Stimulated activated naive B cell treated with anti-CD40 and anti-IgM and Interleukin-4, amounts not matched to agents 10 μg/mL and 1 μg/mL and 100 μg/mL, for 72 hours (primary cell): ENCODE measurements around the gene CENPH.
"Not testable (repeated sequence)": the region's sequence is repeated elsewhere in the genome, so short reads cannot be mapped to it uniquely, and the experiment has no call there.

Source experiments
- ATAC-seq, 2 donors: fragments of 150-1000 bp; cut with Tn5 transposase; replicated peaks; 2 replicates each; pipeline ENCODE4 v1.10.0; 2021; ENCODE audit warnings: moderate library complexity in 1 of 2
- DNase-seq: peaks from one replicate; pipeline ENCODE4 v3.0.0; 2021
- H3K27ac Mint-ChIP-seq: one replicate; pipeline ENCODE4 v1.8.0; 2022; ENCODE audit warnings: mild to moderate bottlenecking, mixed read lengths
- H3K27me3 Mint-ChIP-seq, 2 donors: one replicate each; pipeline ENCODE4 v1.8.0; 2022; ENCODE audit warnings: mixed read lengths in 2 of 2
- H3K36me3 Mint-ChIP-seq, 2 donors: one replicate each; pipeline ENCODE4 v1.8.0; 2022; ENCODE audit warnings: mixed read lengths in 2 of 2, mild to moderate bottlenecking in 1 of 2
- H3K4me1 Mint-ChIP-seq, 2 donors: one replicate each; pipeline ENCODE4 v1.8.0; 2022; ENCODE audit warnings: mixed read lengths in 2 of 2, mild to moderate bottlenecking in 1 of 2
- H3K4me3 Mint-ChIP-seq, 2 donors: one replicate each; pipeline ENCODE4 v1.8.0; 2022; ENCODE audit warnings: mild to moderate bottlenecking in 2 of 2, mixed read lengths in 2 of 2, moderate library complexity in 1 of 2
- H3K9me3 Mint-ChIP-seq, 2 donors: one replicate each; pipeline ENCODE4 v1.8.0; 2022; ENCODE audit warnings: mixed read lengths in 2 of 2, mild to moderate bottlenecking in 1 of 2

CENPH gene

DNA sequence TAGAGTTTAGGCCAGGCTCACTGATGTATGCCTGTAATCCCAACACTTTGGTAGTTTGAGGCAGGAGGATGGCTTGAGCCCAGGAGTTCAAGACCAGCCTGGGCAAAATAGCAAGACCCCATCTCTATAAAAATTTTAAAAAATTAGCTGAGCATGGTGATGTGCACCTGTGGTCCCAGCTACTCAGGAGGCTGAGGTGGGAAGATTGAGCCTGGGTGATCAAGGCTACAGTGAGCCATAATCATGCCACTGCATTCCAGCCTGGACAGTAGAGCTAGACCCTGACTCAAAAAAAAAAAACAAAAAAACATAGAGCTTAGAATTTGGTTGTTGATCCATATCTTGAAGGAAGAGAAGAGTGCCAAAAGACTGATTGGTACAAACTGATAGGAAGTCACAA lies 30.6 kb downstream of the CENPH start:
- H3K4me3 Mint-ChIP-seq: no peak overlapping the region
- DNase-seq: no peak
- H3K9me3 Mint-ChIP-seq: no peaks in the 10 kb centered on the region
- peaks cover 11 to 15% of the 10 kb centered on the region in 2 donors for H3K36me3 Mint-ChIP-seq
- H3K27me3 Mint-ChIP-seq: no peaks in the 10 kb centered on the region
- H3K27ac Mint-ChIP-seq: peak overlapping the region; percentile 37
- H3K4me1 Mint-ChIP-seq: peaks cover 0 to 8% of the 10 kb centered on the region in 2 donors
- ATAC-seq: no peak

DNA sequence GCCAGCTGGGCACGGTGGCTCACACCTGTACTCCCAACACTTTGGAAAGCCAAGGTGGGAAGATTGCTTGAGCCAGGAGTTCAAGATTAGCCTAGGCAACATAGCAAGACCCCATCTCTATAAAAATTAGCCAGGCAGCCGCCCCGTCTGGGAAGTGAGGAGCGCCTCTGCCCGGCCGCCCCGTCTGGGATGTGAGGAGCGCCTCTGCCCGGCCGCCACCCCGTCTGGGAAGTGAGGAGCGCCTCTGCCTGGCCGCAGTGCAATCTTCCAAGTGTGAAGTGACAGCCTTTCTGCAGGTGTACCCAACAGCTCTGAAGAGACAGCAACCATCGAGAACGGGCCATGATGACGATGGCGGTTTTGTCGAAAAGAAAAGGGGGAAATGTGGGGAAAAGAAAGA lies 31.0 kb downstream of the CENPH start:
- not testable (repeated sequence) for H3K4me1 Mint-ChIP-seq, H3K9me3 Mint-ChIP-seq, H3K27ac Mint-ChIP-seq, H3K4me3 Mint-ChIP-seq, H3K27me3 Mint-ChIP-seq, ATAC-seq, DNase-seq
- H3K36me3 Mint-ChIP-seq: peaks cover 11 to 15% of the 10 kb centered on the region in 2 donors

DNA sequence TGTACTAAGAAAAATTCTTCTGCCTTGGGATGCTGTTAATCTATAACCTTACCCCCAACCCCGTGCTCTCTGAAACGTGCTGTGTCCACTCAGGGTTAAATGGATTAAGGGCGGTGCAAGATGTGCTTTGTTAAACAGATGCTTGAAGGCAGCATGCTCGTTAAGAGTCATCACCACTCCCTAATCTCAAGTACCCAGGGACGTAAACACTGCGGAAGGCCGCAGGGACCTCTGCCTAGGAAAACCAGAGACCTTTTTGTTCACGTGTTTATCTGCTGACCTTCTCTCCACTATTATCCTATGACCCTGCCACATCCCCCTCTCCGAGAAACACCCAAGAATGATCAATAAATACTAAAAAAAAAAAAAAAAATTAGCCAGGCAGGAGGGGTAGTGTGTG lies 31.4 kb downstream of the CENPH start:
- DNase-seq, H3K9me3 Mint-ChIP-seq, H3K27ac Mint-ChIP-seq, H3K4me3 Mint-ChIP-seq, H3K27me3 Mint-ChIP-seq, ATAC-seq, H3K4me1 Mint-ChIP-seq: not testable (repeated sequence)
- H3K36me3 Mint-ChIP-seq: peaks cover 11 to 17% of the 10 kb centered on the region in 2 donors

GRCh38 chr5:69224520-69224919 lies 35.1 kb downstream of the CENPH start:
- Mint-ChIP-seq H3K4me3 (no peak overlapping the region), H3K27ac (no peak overlapping the region), H3K36me3 (peaks cover 11 to 22% of the 10 kb centered on the region in 2 donors)

DNA sequence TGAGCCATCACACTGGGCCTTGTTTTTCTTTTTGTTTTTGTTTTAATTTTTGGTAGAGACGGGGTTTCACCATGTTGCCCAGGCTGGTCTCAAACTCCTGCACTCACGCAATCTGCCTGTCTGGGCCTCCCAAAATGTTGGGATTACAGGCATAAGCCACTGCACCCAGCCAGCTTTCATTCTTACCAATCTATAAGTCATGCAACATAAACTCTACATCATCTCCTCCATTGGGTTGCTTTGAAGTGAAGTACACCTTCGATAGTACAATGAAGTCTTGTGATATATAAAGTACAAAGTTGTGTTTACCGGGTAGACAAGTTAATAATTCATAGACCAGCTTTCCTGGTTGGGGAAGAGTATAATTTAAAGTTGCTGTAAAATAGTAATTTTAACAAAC lies 36.5 kb downstream of the CENPH start:
- Mint-ChIP-seq H3K27me3 (no peaks in the 10 kb centered on the region), H3K9me3 (no peaks in the 10 kb centered on the region), H3K36me3 (peaks cover 4 to 18% of the 10 kb centered on the region in 2 donors), H3K4me1 (peaks cover 0 to 2% of the 10 kb centered on the region in 2 donors), H3K4me3 (no peak overlapping the region), H3K27ac (no peak overlapping the region)
- DNase-seq: no peak
- ATAC-seq: no peak

More at GRCh38 chr5:69224520-69224919, 35.1 kb downstream of the CENPH start:
- Mint-ChIP-seq H3K9me3 (no peaks in the 10 kb centered on the region), H3K27me3 (no peaks in the 10 kb centered on the region), H3K4me1 (peaks cover 0 to 2% of the 10 kb centered on the region in 2 donors)
- ATAC-seq (no peak), DNase-seq (no peak)

GRCh38 chr5:69230181-69230580 lies 40.8 kb downstream of the CENPH start:
- ATAC-seq (no peak), DNase-seq (no peak)
- no peak overlapping the region for H3K27ac Mint-ChIP-seq
- H3K9me3 Mint-ChIP-seq: no peaks in the 10 kb centered on the region
- no peaks in the 10 kb centered on the region for H3K27me3 Mint-ChIP-seq
- peaks cover 4 to 12% of the 10 kb centered on the region in 2 donors for H3K36me3 Mint-ChIP-seq
- H3K4me1 Mint-ChIP-seq: no peaks in the 10 kb centered on the region
- no peak overlapping the region for H3K4me3 Mint-ChIP-seq

DNA sequence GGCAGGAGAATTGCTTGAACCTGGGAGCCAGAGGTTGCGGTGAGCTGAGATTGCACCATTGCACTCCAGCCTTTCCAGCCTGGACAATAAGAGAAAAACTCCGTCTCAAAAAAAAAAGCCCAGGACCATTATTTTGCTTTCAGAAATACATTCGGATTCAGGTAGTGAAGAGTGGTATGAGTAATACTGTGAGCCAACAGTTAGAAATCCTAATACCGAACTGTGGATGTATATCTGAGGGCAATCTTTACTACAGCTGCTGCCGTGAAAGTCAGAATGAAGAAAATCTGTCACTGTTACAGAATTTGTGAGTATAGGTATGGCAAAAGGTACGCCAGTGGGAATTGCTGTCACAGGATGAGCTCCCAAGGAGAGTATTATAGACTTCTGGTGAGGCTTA lies 41.9 kb downstream of the CENPH start:
- Mint-ChIP-seq H3K4me3 (no peak overlapping the region), H3K27ac (no peak overlapping the region), H3K9me3 (no peaks in the 10 kb centered on the region), H3K4me1 (peaks cover under 1 to 7% of the 10 kb centered on the region in 2 donors), H3K36me3 (peaks cover 4 to 8% of the 10 kb centered on the region in 2 donors), H3K27me3 (no peaks in the 10 kb centered on the region)
- no peak for DNase-seq
- ATAC-seq: no peak

DNA sequence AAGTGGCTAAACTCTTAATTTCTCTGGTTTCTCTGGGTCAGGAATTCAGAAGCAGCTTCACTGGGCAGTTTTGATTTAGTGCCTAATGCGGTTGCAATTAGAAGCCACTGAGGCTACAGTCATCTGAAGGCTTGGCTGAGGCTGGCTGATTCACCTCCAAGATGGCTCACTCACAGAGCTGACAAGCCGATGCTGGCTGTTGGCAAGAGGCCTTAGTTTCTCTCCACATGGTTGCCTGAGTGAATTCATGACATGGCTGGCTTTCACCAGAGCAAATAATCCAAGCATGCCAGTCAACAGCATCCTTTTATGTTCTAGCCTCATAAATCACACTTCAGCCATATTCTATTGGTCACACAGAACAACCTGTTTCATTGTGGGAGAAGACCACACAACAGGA lies 42.5 kb downstream of the CENPH start:
- ATAC-seq (no peak), DNase-seq (no peak)
- no peak overlapping the region for H3K4me3 Mint-ChIP-seq
- no peaks in the 10 kb centered on the region for H3K9me3 Mint-ChIP-seq
- peaks cover 4 to 9% of the 10 kb centered on the region in 2 donors for H3K36me3 Mint-ChIP-seq
- H3K4me1 Mint-ChIP-seq: peaks cover 2 to 11% of the 10 kb centered on the region in 2 donors
- H3K27me3 Mint-ChIP-seq: no peaks in the 10 kb centered on the region
- no peak overlapping the region for H3K27ac Mint-ChIP-seq

GRCh38 chr5:69234457-69235268 lies 45.3 kb downstream of the CENPH start, which contains the start of gene CDK7:
CDK7 (plus strand) TSS chr5:69234886; CDS start chr5:69234976, 90 bp downstream.
- DNase-seq (peak; percentile 92), ATAC-seq (peak; percentile 100)
- Mint-ChIP-seq H3K36me3 (peaks cover 15 to 23% of the 10 kb centered on the region in 2 donors), H3K27me3 (no peaks in the 10 kb centered on the region), H3K9me3 (no peaks in the 10 kb centered on the region), H3K27ac (peak within 1 kb of the TSS; percentile 95), H3K4me3 (peak within 1 kb of the TSS; percentile 96 to 97), H3K4me1 (peaks cover 18 to 29% of the 10 kb centered on the region in 2 donors)

DNA sequence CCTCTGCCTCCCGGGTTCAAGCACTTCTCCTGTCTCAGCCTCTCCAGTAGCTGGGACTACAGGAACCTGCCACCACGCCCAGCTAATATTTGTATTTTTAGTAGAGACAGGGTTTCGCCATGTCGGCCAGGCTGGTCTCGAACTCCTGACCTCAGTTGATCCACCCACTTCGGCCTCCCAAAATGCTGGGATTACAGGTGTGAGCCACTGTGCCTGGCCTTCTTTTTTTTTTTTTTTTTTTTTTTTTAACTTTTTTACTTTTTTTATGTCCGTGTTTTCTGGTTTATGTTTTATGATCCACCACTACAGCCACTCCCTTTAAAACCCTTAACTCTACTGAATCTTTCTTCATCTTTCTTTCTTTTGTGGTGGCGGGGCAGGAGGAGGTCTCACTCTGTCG lies 47.4 kb downstream of the CENPH start:
- ATAC-seq, H3K9me3 Mint-ChIP-seq, H3K27me3 Mint-ChIP-seq, DNase-seq, H3K27ac Mint-ChIP-seq: not testable (repeated sequence)
- Mint-ChIP-seq H3K4me1 (peaks cover 24 to 30% of the 10 kb centered on the region in 2 donors), H3K36me3 (peaks cover 25 to 37% of the 10 kb centered on the region in 2 donors), H3K4me3 (peak overlapping the region; percentile 63 to 70)

GRCh38 chr5:69237877-69238276 lies 48.5 kb downstream of the CENPH start:
- H3K4me1 Mint-ChIP-seq: peaks cover 30 to 42% of the 10 kb centered on the region in 2 donors

GRCh38 chr5:69238760-69239251 lies 49.4 kb downstream of the CENPH start:
- peaks cover 35 to 49% of the 10 kb centered on the region in 2 donors for H3K4me1 Mint-ChIP-seq
- H3K36me3 Mint-ChIP-seq: peaks cover 33 to 52% of the 10 kb centered on the region in 2 donors

More at GRCh38 chr5:69237877-69238276, 48.5 kb downstream of the CENPH start:
- no peaks in the 10 kb centered on the region for H3K9me3 Mint-ChIP-seq
- peak overlapping the region; percentile 20 for H3K27ac Mint-ChIP-seq
- H3K27me3 Mint-ChIP-seq: no peaks in the 10 kb centered on the region
- H3K36me3 Mint-ChIP-seq: peaks cover 27 to 45% of the 10 kb centered on the region in 2 donors
- DNase-seq: no peak
- no peak for ATAC-seq
- H3K4me3 Mint-ChIP-seq: no peak overlapping the region

DNA sequence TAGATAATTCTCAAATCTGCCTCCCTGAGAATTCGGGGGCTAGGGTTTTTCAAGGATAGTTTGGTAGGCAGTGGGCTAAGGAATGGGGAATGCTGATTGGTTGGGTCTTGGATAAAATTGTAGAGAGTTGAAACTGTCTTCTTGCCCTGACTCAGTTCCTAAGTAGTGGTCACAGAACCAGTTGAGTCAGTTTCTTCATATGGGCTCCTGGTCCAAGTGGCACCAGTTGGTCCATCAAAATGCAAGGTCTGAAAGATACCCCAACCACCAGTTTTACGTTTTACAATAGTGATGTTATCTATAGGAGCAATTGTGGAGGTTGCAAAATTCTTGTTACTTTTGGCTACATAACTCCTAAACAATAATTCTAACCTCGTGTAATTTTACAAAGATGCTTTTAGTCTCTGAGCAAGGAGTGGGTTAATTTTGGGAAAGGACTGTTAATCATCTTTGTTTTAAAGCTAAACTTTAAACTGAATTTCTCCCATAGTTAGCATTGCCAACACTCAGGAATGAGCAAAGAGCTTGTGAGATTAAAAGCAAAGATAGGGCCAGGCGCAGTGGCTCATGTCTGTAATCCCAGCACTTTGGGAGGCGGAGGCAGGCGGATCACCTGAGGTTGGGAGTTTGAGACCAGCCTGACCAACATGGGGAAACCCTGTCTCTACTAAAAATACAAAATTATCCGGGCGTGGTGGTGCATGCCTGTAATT lies 53.0 kb downstream of the CENPH start:
- Mint-ChIP-seq H3K27me3 (no peaks in the 10 kb centered on the region), H3K36me3 (peaks cover 46 to 71% of the 10 kb centered on the region in 2 donors), H3K27ac (no peak overlapping the region), H3K9me3 (peaks cover 0 to 1% of the 10 kb centered on the region in 2 donors), H3K4me3 (no peak overlapping the region), H3K4me1 (peaks cover 38 to 59% of the 10 kb centered on the region in 2 donors)
- no peak for ATAC-seq
- no peak for DNase-seq

More at GRCh38 chr5:69238760-69239251, 49.4 kb downstream of the CENPH start:
- no peaks in the 10 kb centered on the region for H3K9me3 Mint-ChIP-seq
- H3K27ac Mint-ChIP-seq: no peak overlapping the region
- no peak for DNase-seq
- no peak for ATAC-seq
- no peaks in the 10 kb centered on the region for H3K27me3 Mint-ChIP-seq
- no peak overlapping the region for H3K4me3 Mint-ChIP-seq

DNA sequence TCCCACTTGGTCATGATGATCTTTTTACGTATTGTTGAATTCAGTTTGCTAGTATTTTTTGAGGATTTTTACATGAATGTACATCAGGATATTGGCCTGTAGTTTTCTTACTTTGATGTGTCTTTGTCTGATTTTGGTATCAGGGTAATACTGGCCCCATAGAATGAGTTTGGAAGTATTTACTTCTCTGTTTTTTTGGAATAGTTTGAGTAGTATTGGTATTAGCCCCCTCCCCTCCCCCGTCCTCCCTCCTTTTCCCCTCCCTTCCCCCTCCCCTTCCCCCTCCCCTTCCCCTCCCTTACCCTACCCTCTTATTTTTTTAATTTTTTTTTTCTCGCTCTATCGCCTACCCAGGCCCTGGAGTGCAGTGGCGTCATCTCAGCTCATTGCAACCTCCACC lies 55.6 kb downstream of the CENPH start:
- H3K4me1 Mint-ChIP-seq: peaks cover 31 to 55% of the 10 kb centered on the region in 2 donors

More for the DNA sequence above, 55.6 kb downstream of the CENPH start:
- peaks cover 54 to 75% of the 10 kb centered on the region in 2 donors for H3K36me3 Mint-ChIP-seq
- DNase-seq (no peak), ATAC-seq (no peak)
- no peak overlapping the region for H3K4me3 Mint-ChIP-seq
- H3K9me3 Mint-ChIP-seq: peaks cover 0 to 3% of the 10 kb centered on the region in 2 donors
- H3K27ac Mint-ChIP-seq: no peak overlapping the region
- no peaks in the 10 kb centered on the region for H3K27me3 Mint-ChIP-seq
